ENCODE measurements around the gene SLC51B.

DNA sequence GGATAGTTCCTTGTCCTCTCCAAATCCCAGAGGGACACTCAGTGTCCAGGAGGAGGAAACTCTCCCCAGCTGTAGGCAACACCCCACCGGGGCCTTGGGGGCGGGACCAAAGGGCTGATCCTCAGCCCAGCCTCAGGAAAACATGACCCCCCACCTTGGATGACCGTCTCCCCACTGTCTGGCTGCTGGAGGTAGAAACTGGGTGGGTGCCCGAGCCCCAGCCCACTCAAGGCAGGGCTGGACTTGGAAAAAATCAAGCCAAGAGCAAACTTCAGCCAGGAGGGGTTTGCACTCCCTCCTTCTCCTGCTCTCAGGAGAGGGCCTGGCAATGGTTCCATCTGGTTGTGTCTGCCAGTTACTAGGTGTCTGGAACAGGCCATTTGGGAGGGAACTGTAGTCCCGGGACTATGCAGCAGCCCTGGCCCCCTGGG is 26.2 kb downstream of the SLC51B start:
- no peak for TF ChIP-seq POLR2A (IDR thresholded peaks at IDR 0.05)
- TF ChIP-seq, protein P1, sequence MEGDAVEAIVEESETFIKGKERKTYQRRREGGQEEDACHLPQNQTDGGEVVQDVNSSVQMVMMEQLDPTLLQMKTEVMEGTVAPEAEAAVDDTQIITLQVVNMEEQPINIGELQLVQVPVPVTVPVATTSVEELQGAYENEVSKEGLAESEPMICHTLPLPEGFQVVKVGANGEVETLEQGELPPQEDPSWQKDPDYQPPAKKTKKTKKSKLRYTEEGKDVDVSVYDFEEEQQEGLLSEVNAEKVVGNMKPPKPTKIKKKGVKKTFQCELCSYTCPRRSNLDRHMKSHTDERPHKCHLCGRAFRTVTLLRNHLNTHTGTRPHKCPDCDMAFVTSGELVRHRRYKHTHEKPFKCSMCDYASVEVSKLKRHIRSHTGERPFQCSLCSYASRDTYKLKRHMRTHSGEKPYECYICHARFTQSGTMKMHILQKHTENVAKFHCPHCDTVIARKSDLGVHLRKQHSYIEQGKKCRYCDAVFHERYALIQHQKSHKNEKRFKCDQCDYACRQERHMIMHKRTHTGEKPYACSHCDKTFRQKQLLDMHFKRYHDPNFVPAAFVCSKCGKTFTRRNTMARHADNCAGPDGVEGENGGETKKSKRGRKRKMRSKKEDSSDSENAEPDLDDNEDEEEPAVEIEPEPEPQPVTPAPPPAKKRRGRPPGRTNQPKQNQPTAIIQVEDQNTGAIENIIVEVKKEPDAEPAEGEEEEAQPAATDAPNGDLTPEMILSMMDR (IDR thresholded peaks at IDR 0.05 in 8 of 11, conservative IDR thresholded peaks at IDR 0.05 in 3 of 11): no peak

All from spleen (tissue), 7 donors.